HEK293 (cell line): Measurements from ENCODE around the gene CNTN4.

Experiments
- CTCF ChIA-PET: fragments of 350-600 bp; formaldehyde crosslinking; extraction: SDS; loops from one replicate; lab custom pipeline; 2021; ENCODE audit warnings: antibody characterized with exemption; lab: Yijun Ruan, JAX
- POLR2A ChIA-PET: fragments of 300-600 bp; formaldehyde crosslinking; extraction: SDS; loops from one replicate; lab custom pipeline; 2020; ENCODE audit warnings: antibody characterized with exemption, inconsistent platforms; lab: Yijun Ruan, JAX
- H3K27ac ChIP-seq: fragments of 200-500 bp; sonication (Bioruptor generic); 2 replicates; pipeline ENCODE4 v1.5.1; 2014; ENCODE audit warnings: low read depth, low read length, control low read depth, inconsistent platforms; ENCODE audit errors: extremely low read depth
- H3K36me3 ChIP-seq, 2 experiments: fragments of 200-500 bp in 1 of 2; sonication (Bioruptor generic) in 1 of 2; 1 replicate in 1 of 2; 2 replicates in 1 of 2; pipeline ENCODE4 v1.5.1; 2014 to 2017; ENCODE audit warnings: inconsistent platforms in 2 of 2, low read length in 2 of 2; ENCODE audit not compliant: control insufficient read depth in 2 of 2, insufficient read depth in 1 of 2
- H3K4me1 ChIP-seq: fragments of 200-500 bp; sonication (Bioruptor generic); 2 replicates; pipeline ENCODE4 v1.5.1; 2014; ENCODE audit warnings: mild to moderate bottlenecking, low read length, inconsistent platforms; ENCODE audit not compliant: control insufficient read depth, insufficient read depth
- H3K4me3 ChIP-seq: 2 replicates; pipeline ENCODE4 v1.5.1; 2011; ENCODE audit warnings: low read depth, mild to moderate bottlenecking, control low read depth, low read length, moderate library complexity
- H3K9me3 ChIP-seq: fragments of 200-500 bp; sonication (Bioruptor generic); 2 replicates; pipeline ENCODE4 v1.5.1; 2014; ENCODE audit warnings: low read depth, low read length, inconsistent platforms; ENCODE audit not compliant: control insufficient read depth, insufficient read depth
- BCL11A ChIP-seq: fragments of 450-650 bp; formaldehyde crosslinking; IDR thresholded peaks from 2 replicates; pipeline ENCODE4 v1.5.1; 2016; ENCODE audit warnings: low read depth, missing biosample characterization, missing genetic modification characterization
- SP2 ChIP-seq: fragments of 450-650 bp; formaldehyde crosslinking; IDR thresholded peaks from 2 replicates; pipeline ENCODE4 v1.5.1; 2016; ENCODE audit warnings: missing biosample characterization, missing genetic modification characterization
- TCF7L2 ChIP-seq: IDR thresholded peaks from 2 replicates; pipeline ENCODE4 v1.6.1; 2011; ENCODE audit warnings: low read depth, mild to moderate bottlenecking, inconsistent platforms, low read length, moderate library complexity, borderline replicate concordance
- ZBTB11 ChIP-seq: fragments of 450-650 bp; formaldehyde crosslinking; conservative IDR thresholded peaks from 2 replicates; pipeline ENCODE4 v1.5.1; 2016; ENCODE audit warnings: low read depth, missing biosample characterization, missing genetic modification characterization
- ZFHX2 ChIP-seq: fragments of 450-650 bp; formaldehyde crosslinking; conservative IDR thresholded peaks from 2 replicates; pipeline ENCODE4 v1.5.1; 2016; ENCODE audit warnings: missing biosample characterization, missing genetic modification characterization
- ZNF350 ChIP-seq: fragments of 450-650 bp; formaldehyde crosslinking; IDR thresholded peaks from 2 replicates; pipeline ENCODE4 v1.5.0; 2017; ENCODE audit warnings: missing biosample characterization, mild to moderate bottlenecking, missing genetic modification characterization
- ZNF426 ChIP-seq: fragments of 450-650 bp; formaldehyde crosslinking; IDR thresholded peaks from 2 replicates; pipeline ENCODE4 v1.5.1; 2017; ENCODE audit warnings: missing biosample characterization, missing genetic modification characterization, mild to moderate bottlenecking, inconsistent platforms, moderate library complexity
- ZNF449 ChIP-seq: fragments of 450-650 bp; formaldehyde crosslinking; IDR thresholded peaks from 2 replicates; pipeline ENCODE4 v1.5.1; 2017; ENCODE audit warnings: missing biosample characterization, mild to moderate bottlenecking, missing genetic modification characterization, moderate library complexity
- ZNF560 ChIP-seq: fragments of 450-650 bp; formaldehyde crosslinking; IDR thresholded peaks from 2 replicates; pipeline ENCODE4 v1.5.1; 2017; ENCODE audit warnings: missing biosample characterization, missing genetic modification characterization, borderline replicate concordance
- ZNF580 ChIP-seq: fragments of 450-650 bp; formaldehyde crosslinking; IDR thresholded peaks from 2 replicates; pipeline ENCODE4 v1.5.1; 2016; ENCODE audit warnings: missing biosample characterization, missing genetic modification characterization
- ZXDB ChIP-seq: fragments of 450-650 bp; formaldehyde crosslinking; IDR thresholded peaks from 2 replicates; pipeline ENCODE4 v1.5.1; 2016; ENCODE audit warnings: missing biosample characterization, missing genetic modification characterization
- TF ChIP-seq, protein P1 (sequence below): fragments of 450-650 bp; IDR thresholded peaks from 2 replicates; pipeline ENCODE4 v1.5.1; 2018; ENCODE audit warnings: missing biosample characterization, mild to moderate bottlenecking, missing genetic modification characterization
- TF ChIP-seq, protein P2 (sequence below): fragments of 450-650 bp; formaldehyde crosslinking; IDR thresholded peaks from 2 replicates; pipeline ENCODE4 v1.5.1; 2016; ENCODE audit warnings: missing biosample characterization, missing genetic modification characterization
- TF ChIP-seq, protein P3 (sequence below): fragments of 450-650 bp; formaldehyde crosslinking; conservative IDR thresholded peaks from 2 replicates; pipeline ENCODE4 v1.5.1; 2016; ENCODE audit warnings: low read depth, missing biosample characterization, missing genetic modification characterization

Gene CNTN4

GRCh38 chr3:2511356-2511755 lies 412.7 kb downstream of the CNTN4 start (continued):
- TF ChIP-seq ZNF350 (tag by site-specific recombination) (no peak), ZNF449 (tag by site-specific recombination) (no peak), ZFHX2 (tag by site-specific recombination) (no peak), TCF7L2 (no peak), ZNF580 (tag by site-specific recombination) (no peak), SP2 (tag by site-specific recombination) (no peak), ZXDB (no peak), ZBTB11 (tag by site-specific recombination) (no peak), BCL11A (tag by site-specific recombination) (no peak)
- TF ChIP-seq, protein P1, sequence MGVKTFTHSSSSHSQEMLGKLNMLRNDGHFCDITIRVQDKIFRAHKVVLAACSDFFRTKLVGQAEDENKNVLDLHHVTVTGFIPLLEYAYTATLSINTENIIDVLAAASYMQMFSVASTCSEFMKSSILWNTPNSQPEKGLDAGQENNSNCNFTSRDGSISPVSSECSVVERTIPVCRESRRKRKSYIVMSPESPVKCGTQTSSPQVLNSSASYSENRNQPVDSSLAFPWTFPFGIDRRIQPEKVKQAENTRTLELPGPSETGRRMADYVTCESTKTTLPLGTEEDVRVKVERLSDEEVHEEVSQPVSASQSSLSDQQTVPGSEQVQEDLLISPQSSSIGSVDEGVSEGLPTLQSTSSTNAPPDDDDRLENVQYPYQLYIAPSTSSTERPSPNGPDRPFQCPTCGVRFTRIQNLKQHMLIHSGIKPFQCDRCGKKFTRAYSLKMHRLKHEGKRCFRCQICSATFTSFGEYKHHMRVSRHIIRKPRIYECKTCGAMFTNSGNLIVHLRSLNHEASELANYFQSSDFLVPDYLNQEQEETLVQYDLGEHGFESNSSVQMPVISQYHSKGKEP (tag by site-specific recombination): no peak

DNA sequence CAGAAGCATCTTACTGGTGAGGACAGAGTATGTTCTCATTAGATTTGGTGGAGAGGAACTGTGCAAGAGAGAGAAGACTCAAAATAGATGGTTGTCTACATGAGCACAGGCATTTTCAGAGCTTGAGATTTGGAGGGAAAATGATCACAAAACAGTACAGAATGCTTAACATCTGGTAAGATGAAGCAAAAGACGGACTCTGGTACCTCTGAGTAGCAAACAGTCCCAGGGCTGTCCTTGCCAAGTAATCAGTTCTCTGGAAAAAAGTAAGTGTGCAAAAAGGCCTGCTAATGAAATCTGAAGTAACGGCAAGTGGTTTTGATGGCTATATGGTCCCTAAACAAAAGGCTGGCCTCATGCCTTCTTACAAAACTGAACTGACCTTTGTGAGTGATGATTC lies 414.2 kb downstream of the CNTN4 start:
- H3K27ac ChIP-seq: no peak overlapping the region
- H3K9me3 ChIP-seq: no peaks in the 10 kb centered on the region
- H3K4me3 ChIP-seq: no peak overlapping the region
- ChIA-PET CTCF (no interaction called here), POLR2A (no interaction called here)
- H3K36me3 ChIP-seq: no peaks in the 10 kb centered on the region
- H3K4me1 ChIP-seq: no peaks in the 10 kb centered on the region
- no peak for TF ChIP-seq ZNF560 (tag by site-specific recombination)
- TF ChIP-seq, protein P2, sequence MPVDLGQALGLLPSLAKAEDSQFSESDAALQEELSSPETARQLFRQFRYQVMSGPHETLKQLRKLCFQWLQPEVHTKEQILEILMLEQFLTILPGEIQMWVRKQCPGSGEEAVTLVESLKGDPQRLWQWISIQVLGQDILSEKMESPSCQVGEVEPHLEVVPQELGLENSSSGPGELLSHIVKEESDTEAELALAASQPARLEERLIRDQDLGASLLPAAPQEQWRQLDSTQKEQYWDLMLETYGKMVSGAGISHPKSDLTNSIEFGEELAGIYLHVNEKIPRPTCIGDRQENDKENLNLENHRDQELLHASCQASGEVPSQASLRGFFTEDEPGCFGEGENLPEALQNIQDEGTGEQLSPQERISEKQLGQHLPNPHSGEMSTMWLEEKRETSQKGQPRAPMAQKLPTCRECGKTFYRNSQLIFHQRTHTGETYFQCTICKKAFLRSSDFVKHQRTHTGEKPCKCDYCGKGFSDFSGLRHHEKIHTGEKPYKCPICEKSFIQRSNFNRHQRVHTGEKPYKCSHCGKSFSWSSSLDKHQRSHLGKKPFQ (tag by site-specific recombination): no peak
- TF ChIP-seq, protein P3, sequence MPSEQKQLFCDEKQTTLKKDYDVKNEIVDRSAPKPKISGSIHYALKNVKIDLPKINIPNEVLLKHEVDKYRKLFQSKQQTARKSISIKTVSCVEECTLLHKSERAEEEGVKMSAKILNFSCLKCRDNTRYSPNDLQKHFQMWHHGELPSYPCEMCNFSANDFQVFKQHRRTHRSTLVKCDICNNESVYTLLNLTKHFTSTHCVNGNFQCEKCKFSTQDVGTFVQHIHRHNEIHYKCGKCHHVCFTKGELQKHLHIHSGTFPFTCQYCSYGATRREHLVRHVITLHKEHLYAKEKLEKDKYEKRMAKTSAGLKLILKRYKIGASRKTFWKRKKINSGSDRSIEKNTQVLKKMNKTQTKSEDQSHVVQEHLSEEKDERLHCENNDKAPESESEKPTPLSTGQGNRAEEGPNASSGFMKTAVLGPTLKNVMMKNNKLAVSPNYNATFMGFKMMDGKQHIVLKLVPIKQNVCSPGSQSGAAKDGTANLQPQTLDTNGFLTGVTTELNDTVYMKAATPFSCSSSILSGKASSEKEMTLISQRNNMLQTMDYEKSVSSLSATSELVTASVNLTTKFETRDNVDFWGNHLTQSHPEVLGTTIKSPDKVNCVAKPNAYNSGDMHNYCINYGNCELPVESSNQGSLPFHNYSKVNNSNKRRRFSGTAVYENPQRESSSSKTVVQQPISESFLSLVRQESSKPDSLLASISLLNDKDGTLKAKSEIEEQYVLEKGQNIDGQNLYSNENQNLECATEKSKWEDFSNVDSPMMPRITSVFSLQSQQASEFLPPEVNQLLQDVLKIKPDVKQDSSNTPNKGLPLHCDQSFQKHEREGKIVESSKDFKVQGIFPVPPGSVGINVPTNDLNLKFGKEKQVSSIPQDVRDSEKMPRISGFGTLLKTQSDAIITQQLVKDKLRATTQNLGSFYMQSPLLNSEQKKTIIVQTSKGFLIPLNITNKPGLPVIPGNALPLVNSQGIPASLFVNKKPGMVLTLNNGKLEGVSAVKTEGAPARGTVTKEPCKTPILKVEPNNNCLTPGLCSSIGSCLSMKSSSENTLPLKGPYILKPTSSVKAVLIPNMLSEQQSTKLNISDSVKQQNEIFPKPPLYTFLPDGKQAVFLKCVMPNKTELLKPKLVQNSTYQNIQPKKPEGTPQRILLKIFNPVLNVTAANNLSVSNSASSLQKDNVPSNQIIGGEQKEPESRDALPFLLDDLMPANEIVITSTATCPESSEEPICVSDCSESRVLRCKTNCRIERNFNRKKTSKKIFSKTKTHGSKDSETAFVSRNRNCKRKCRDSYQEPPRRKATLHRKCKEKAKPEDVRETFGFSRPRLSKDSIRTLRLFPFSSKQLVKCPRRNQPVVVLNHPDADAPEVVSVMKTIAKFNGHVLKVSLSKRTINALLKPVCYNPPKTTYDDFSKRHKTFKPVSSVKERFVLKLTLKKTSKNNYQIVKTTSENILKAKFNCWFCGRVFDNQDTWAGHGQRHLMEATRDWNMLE: no peak
- no peak for TF ChIP-seq ZNF426 (tag by site-specific recombination)
